ENCODE data around the gene UFSP2.

The UFSP2 gene

GRCh38 chr4:185405296-185405999 lies 20.3 kb downstream of the UFSP2 start:
- no peak overlapping the region for H3K27ac ChIP-seq
- H3K9ac ChIP-seq: no peak overlapping the region
- no peaks in the 10 kb centered on the region for H3K36me3 ChIP-seq (ENCODE audit: insufficient read depth)

GRCh38 chr4:185404031-185404430 lies 21.7 kb downstream of the UFSP2 start:
- no peaks in the 10 kb centered on the region for H4K20me1 ChIP-seq (ENCODE audit: insufficient read depth)
- H3K36me3 ChIP-seq (ENCODE audit: insufficient read depth): no peaks in the 10 kb centered on the region
- H3K27me3 ChIP-seq (ENCODE audit: insufficient read depth, low read depth): no peaks in the 10 kb centered on the region
- H3K4me1 ChIP-seq (ENCODE audit: low read depth, poor library complexity, severe bottlenecking): peaks cover 6% of the 10 kb centered on the region
- H3K4me2 ChIP-seq: no peak overlapping the region
- no peak for TF ChIP-seq CTCF (conservative IDR thresholded peaks at IDR 0.05; ENCODE audit: low read depth, low read length)
- H3K27ac ChIP-seq: no peak overlapping the region
- no peak overlapping the region for H3K9ac ChIP-seq
- H3K4me3 ChIP-seq (IDR thresholded peaks at IDR 0.05; ENCODE audit: insufficient read depth, low read depth, low read length): no peak overlapping the region
- H2AFZ ChIP-seq (ENCODE audit: low read depth): no peak overlapping the region
- no peaks in the 10 kb centered on the region for H3K79me2 ChIP-seq (ENCODE audit: insufficient read depth, low read depth)

More at GRCh38 chr4:185405296-185405999, 20.3 kb downstream of the UFSP2 start:
- Histone ChIP-seq H3K4me1 (ENCODE audit: low read depth, poor library complexity, severe bottlenecking) (peaks cover 5% of the 10 kb centered on the region), H4K20me1 (ENCODE audit: insufficient read depth) (no peaks in the 10 kb centered on the region), H3K4me3 (IDR thresholded peaks at IDR 0.05; ENCODE audit: insufficient read depth, low read depth, low read length) (no peak overlapping the region), H3K4me2 (no peak overlapping the region), H2AFZ (ENCODE audit: low read depth) (no peak overlapping the region), H3K79me2 (ENCODE audit: insufficient read depth, low read depth) (no peaks in the 10 kb centered on the region), H3K27me3 (ENCODE audit: insufficient read depth, low read depth) (no peaks in the 10 kb centered on the region)
- no peak for TF ChIP-seq CTCF (conservative IDR thresholded peaks at IDR 0.05; ENCODE audit: low read depth, low read length)

- H3K9ac ChIP-seq: no peak overlapping the region
- H4K20me1 ChIP-seq (ENCODE audit: insufficient read depth): no peaks in the 10 kb centered on the region
- H3K4me3 ChIP-seq (IDR thresholded peaks at IDR 0.05; ENCODE audit: insufficient read depth, low read depth, low read length): no peak overlapping the region
- no peak overlapping the region for H3K4me2 ChIP-seq
- H2AFZ ChIP-seq (ENCODE audit: low read depth): no peak overlapping the region
- H3K27ac ChIP-seq: no peak overlapping the region
- no peaks in the 10 kb centered on the region for H3K79me2 ChIP-seq (ENCODE audit: insufficient read depth, low read depth)
- H3K4me1 ChIP-seq (ENCODE audit: low read depth, poor library complexity, severe bottlenecking): peaks cover 34% of the 10 kb centered on the region
- H3K36me3 ChIP-seq (ENCODE audit: insufficient read depth): no peaks in the 10 kb centered on the region
- TF ChIP-seq CTCF (conservative IDR thresholded peaks at IDR 0.05; ENCODE audit: low read depth, low read length): no peak
- no peaks in the 10 kb centered on the region for H3K27me3 ChIP-seq (ENCODE audit: insufficient read depth, low read depth)
These were observed 26.3 kb downstream of the UFSP2 start for GRCh38 chr4:185399466-185399865.

GRCh38 chr4:185398618-185399017 lies 27.1 kb downstream of the UFSP2 start:
- H4K20me1 ChIP-seq (ENCODE audit: insufficient read depth): no peaks in the 10 kb centered on the region
- no peak overlapping the region for H3K27ac ChIP-seq
- H3K9ac ChIP-seq: no peak overlapping the region
- no peak for TF ChIP-seq CTCF (conservative IDR thresholded peaks at IDR 0.05; ENCODE audit: low read depth, low read length)
- no peaks in the 10 kb centered on the region for H3K36me3 ChIP-seq (ENCODE audit: insufficient read depth)
- no peaks in the 10 kb centered on the region for H3K79me2 ChIP-seq (ENCODE audit: insufficient read depth, low read depth)
- no peak overlapping the region for H3K4me2 ChIP-seq
- H3K27me3 ChIP-seq (ENCODE audit: insufficient read depth, low read depth): no peaks in the 10 kb centered on the region
- H3K4me1 ChIP-seq (ENCODE audit: low read depth, poor library complexity, severe bottlenecking): peaks cover 34% of the 10 kb centered on the region
- H2AFZ ChIP-seq (ENCODE audit: low read depth): no peak overlapping the region
- H3K4me3 ChIP-seq (IDR thresholded peaks at IDR 0.05; ENCODE audit: insufficient read depth, low read depth, low read length): no peak overlapping the region
